Measurements from ENCODE around the gene CXCR3. TPM values are rescaled to one million over a fixed set of nuclear protein-coding genes. Genes with fewer than 3 reads are reported as not detected.
"Not testable (repeated sequence)": the region's sequence is repeated elsewhere in the genome, so short reads cannot be mapped to it uniquely, and the experiment has no call there.

The CXCR3 gene
- polyA plus RNA-seq, 1 donor (not counting 4 experiments of a cell fraction or from before 2014, with no cell fraction given) = not detected

DNA sequence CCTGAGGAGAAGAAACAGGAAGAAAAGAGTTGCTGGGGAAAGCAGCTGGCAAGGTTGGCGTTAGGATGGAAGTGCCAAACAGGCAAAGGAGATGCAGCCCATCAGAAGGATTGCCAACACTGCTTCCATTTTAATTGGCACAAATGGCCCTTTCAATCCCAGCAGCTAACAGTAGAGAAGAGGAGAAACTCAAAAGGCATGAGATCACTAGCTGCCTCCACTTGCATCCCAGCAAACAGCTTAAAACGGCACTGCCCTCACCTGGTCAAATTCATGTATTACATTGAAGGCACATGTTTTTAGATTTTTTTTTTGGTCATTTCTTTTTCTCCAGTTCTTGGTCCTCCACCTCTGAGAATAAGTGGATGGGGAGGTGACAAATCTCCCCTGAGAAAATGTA, 34.1 kb upstream of the CXCR3 start:
- Histone ChIP-seq H3K9ac (ENCODE audit: control insufficient read depth, extremely low read depth, insufficient read depth, low read length) (no peak overlapping the region), H2AFZ (ENCODE audit: control insufficient read depth, low read length) (no peak overlapping the region), H3K9me1 (ENCODE audit: control insufficient read depth, extremely low read depth, insufficient read depth, low read length) (no peaks in the 10 kb centered on the region), H3K9me3 (ENCODE audit: control insufficient read depth, low read depth, low read length) (no peaks in the 10 kb centered on the region), H3K27ac (ENCODE audit: control insufficient read depth, insufficient read depth, low read length) (no peak overlapping the region), H3K4me1 (ENCODE audit: control insufficient read depth, extremely low read depth, insufficient read depth, low read length) (no peaks in the 10 kb centered on the region), H3K36me3 (ENCODE audit: control insufficient read depth in 2 of 2, extremely low read depth in 1 of 2, insufficient read depth in 2 of 2, low read length in 2 of 2) (no peaks in the 10 kb centered on the region), H4K20me1 (ENCODE audit: control insufficient read depth, extremely low read depth, insufficient read depth, low read length) (no peaks in the 10 kb centered on the region), H3K4me3 (ENCODE audit: control insufficient read depth in 2 of 3, extremely low read depth in 1 of 3, insufficient read depth in 2 of 3, low read depth in 1 of 3, low read length in 3 of 3) (no peak overlapping the region), H3K4me2 (ENCODE audit: control insufficient read depth, extremely low read depth, insufficient read depth, low read depth, low read length) (no peak overlapping the region), H3K27me3 (ENCODE audit: control insufficient read depth, extremely low read depth, insufficient read depth, low read length) (no peaks in the 10 kb centered on the region), H3K79me2 (ENCODE audit: control insufficient read depth, insufficient read depth, low read length) (no peaks in the 10 kb centered on the region)
- TF ChIP-seq, protein P1, sequence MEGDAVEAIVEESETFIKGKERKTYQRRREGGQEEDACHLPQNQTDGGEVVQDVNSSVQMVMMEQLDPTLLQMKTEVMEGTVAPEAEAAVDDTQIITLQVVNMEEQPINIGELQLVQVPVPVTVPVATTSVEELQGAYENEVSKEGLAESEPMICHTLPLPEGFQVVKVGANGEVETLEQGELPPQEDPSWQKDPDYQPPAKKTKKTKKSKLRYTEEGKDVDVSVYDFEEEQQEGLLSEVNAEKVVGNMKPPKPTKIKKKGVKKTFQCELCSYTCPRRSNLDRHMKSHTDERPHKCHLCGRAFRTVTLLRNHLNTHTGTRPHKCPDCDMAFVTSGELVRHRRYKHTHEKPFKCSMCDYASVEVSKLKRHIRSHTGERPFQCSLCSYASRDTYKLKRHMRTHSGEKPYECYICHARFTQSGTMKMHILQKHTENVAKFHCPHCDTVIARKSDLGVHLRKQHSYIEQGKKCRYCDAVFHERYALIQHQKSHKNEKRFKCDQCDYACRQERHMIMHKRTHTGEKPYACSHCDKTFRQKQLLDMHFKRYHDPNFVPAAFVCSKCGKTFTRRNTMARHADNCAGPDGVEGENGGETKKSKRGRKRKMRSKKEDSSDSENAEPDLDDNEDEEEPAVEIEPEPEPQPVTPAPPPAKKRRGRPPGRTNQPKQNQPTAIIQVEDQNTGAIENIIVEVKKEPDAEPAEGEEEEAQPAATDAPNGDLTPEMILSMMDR (optimal IDR thresholded peaks at IDR 0.05 in 1 of 3, IDR thresholded peaks at IDR 0.05 in 1 of 3, conservative IDR thresholded peaks at IDR 0.05 in 1 of 3; ENCODE audit: extremely low read depth in 1 of 3, insufficient read depth in 2 of 3, low read length in 3 of 3) = peak; percentile 55 to 63 (median 62)
- no peak for TF ChIP-seq EZH2 (IDR thresholded peaks at IDR 0.05; ENCODE audit: low read length)
- dilution Hi-C loops (cut with MboI; ENCODE audit: extremely low pct_ligation_motif_present, low sequenced_read_pairs) = no loop called here
- DNase-seq (ENCODE audit: low read depth, low spot score) = no peak
- FAIRE-seq = peak; percentile 61

DNA sequence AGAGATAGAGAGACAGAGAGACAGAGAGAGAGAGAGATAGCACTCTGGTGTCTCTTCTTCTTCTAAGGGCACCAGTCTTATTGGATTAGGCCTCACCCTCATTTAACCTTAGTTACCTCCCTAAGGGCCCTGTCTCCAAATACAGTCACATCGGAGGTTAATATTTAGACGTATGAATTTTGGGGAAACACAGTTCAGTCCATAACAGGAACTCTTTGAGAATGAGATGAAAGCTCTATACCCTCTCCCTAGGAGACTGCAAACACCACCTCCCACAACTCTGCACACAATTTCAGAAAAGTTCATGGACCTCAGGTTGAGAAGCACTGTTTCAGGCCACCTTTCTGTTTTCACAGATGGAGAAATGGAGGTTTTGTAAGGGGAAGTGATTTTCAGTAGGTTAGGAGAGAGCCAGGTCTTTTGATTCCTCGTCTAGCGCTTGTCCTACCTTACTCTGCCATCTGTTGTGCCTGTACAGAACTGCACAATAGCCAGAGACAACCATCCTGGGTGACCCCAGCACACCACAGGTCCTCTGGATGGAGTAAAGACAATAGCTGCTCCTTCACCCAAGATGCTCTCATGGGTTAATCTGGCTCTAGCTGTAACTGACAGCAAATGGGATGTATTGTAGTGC, 32.1 kb upstream of the CXCR3 start:
- H3K4me2 ChIP-seq (ENCODE audit: control insufficient read depth, extremely low read depth, insufficient read depth, low read depth, low read length) = no peak overlapping the region
- H4K20me1 ChIP-seq (ENCODE audit: control insufficient read depth, extremely low read depth, insufficient read depth, low read length) = no peaks in the 10 kb centered on the region
- dilution Hi-C loops (cut with MboI; ENCODE audit: extremely low pct_ligation_motif_present, low sequenced_read_pairs) = no loop called here
- TF ChIP-seq, protein P1 (optimal IDR thresholded peaks at IDR 0.05 in 1 of 3, IDR thresholded peaks at IDR 0.05 in 1 of 3, conservative IDR thresholded peaks at IDR 0.05 in 1 of 3; ENCODE audit: extremely low read depth in 1 of 3, insufficient read depth in 2 of 3, low read length in 3 of 3) = peak in 1 of 3 experiments; percentile 23
- TF ChIP-seq EZH2 (IDR thresholded peaks at IDR 0.05; ENCODE audit: low read length) = no peak
- no peaks in the 10 kb centered on the region for H3K36me3 ChIP-seq (ENCODE audit: control insufficient read depth in 2 of 2, extremely low read depth in 1 of 2, insufficient read depth in 2 of 2, low read length in 2 of 2)
- no peaks in the 10 kb centered on the region for H3K4me1 ChIP-seq (ENCODE audit: control insufficient read depth, extremely low read depth, insufficient read depth, low read length)
- no peak overlapping the region for H3K4me3 ChIP-seq (ENCODE audit: control insufficient read depth in 2 of 3, extremely low read depth in 1 of 3, insufficient read depth in 2 of 3, low read depth in 1 of 3, low read length in 3 of 3)
- H3K9me3 ChIP-seq (ENCODE audit: control insufficient read depth, low read depth, low read length) = no peaks in the 10 kb centered on the region
- no peaks in the 10 kb centered on the region for H3K9me1 ChIP-seq (ENCODE audit: control insufficient read depth, extremely low read depth, insufficient read depth, low read length)
- no peaks in the 10 kb centered on the region for H3K27me3 ChIP-seq (ENCODE audit: control insufficient read depth, extremely low read depth, insufficient read depth, low read length)
- DNase-seq (ENCODE audit: low read depth, low spot score) = no peak
- H3K79me2 ChIP-seq (ENCODE audit: control insufficient read depth, insufficient read depth, low read length) = no peaks in the 10 kb centered on the region
- H3K9ac ChIP-seq (ENCODE audit: control insufficient read depth, extremely low read depth, insufficient read depth, low read length) = no peak overlapping the region
- H3K27ac ChIP-seq (ENCODE audit: control insufficient read depth, insufficient read depth, low read length) = no peak overlapping the region
- no peak overlapping the region for H2AFZ ChIP-seq (ENCODE audit: control insufficient read depth, low read length)
- peak; percentile 5 for FAIRE-seq

DNA sequence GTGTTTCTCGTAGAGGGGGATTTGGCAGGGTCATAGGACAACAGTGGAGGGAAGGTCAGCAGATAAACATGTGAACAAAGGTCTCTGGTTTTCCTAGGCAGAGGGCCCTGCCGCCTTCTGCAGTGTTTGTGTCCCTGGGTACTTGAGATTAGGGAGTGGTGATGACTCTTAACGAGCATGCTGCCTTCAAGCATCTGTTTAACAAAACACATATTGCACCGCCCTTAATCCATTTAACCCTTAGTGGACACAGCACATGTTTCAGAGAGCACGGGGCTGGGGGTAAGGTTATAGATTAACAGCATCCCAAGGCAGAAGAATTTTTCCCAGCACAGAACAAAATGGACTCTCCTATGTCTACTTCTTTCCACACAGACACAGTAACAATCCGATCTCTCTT, 26.1 kb upstream of the CXCR3 start:
- H3K79me2 ChIP-seq (ENCODE audit: control insufficient read depth, insufficient read depth, low read length); H3K27me3 ChIP-seq (ENCODE audit: control insufficient read depth, extremely low read depth, insufficient read depth, low read length); dilution Hi-C loops (cut with MboI; ENCODE audit: extremely low pct_ligation_motif_present, low sequenced_read_pairs); DNase-seq (ENCODE audit: low read depth, low spot score); H3K4me2 ChIP-seq (ENCODE audit: control insufficient read depth, extremely low read depth, insufficient read depth, low read depth, low read length); H3K9me3 ChIP-seq (ENCODE audit: control insufficient read depth, low read depth, low read length); H3K36me3 ChIP-seq (ENCODE audit: control insufficient read depth in 2 of 2, extremely low read depth in 1 of 2, insufficient read depth in 2 of 2, low read length in 2 of 2); H3K4me1 ChIP-seq (ENCODE audit: control insufficient read depth, extremely low read depth, insufficient read depth, low read length); H3K9ac ChIP-seq (ENCODE audit: control insufficient read depth, extremely low read depth, insufficient read depth, low read length); H3K9me1 ChIP-seq (ENCODE audit: control insufficient read depth, extremely low read depth, insufficient read depth, low read length); FAIRE-seq; H4K20me1 ChIP-seq (ENCODE audit: control insufficient read depth, extremely low read depth, insufficient read depth, low read length); H3K4me3 ChIP-seq (ENCODE audit: control insufficient read depth in 2 of 3, extremely low read depth in 1 of 3, insufficient read depth in 2 of 3, low read depth in 1 of 3, low read length in 3 of 3); H3K27ac ChIP-seq (ENCODE audit: control insufficient read depth, insufficient read depth, low read length); H2AFZ ChIP-seq (ENCODE audit: control insufficient read depth, low read length): not testable (repeated sequence)

Data from keratinocyte (primary cell).